OCI-LY3 (cell line): ENCODE data around the gene FOXJ2.
"Not testable (repeated sequence)": the region's sequence is repeated elsewhere in the genome, so short reads cannot be mapped to it uniquely, and the experiment has no call there.

Source experiments
- EZH2phosphoT487 ChIP-seq: fragments of 200-600 bp; shearing (Covaris generic); IDR thresholded peaks from 2 replicates; pipeline ENCODE4 v1.6.1; 2018; ENCODE audit warnings: antibody characterized with exemption, mixed run types, low read depth
- TF ChIP-seq, protein P1 (sequence below): fragments of 200-600, 300-600 bp; sonication (generic); IDR thresholded peaks from 2 replicates; pipeline ENCODE4 v1.5.1; 2014; ENCODE audit warnings: antibody characterized with exemption, low read length, low read depth

DNA sequence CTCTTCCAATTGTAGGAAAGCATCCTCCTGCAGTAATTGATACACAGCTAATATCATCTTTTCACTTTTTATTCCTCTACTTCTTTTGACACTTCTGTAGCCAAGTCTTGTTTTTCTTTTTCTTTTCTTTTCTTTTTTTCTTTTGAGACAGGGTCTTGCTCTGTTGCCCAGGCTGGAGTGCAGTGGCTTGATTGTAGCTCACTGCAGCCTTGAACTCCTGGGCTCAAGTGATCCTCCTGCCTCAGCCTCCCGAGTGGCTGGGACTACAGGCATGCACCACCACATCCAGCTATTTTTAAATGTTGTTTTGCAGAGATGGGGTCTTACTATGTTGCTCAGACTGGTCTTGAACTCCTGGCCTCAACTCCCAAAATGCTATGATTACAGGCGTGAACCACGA, 39.3 kb downstream of the FOXJ2 start:
- TF ChIP-seq, protein P1, sequence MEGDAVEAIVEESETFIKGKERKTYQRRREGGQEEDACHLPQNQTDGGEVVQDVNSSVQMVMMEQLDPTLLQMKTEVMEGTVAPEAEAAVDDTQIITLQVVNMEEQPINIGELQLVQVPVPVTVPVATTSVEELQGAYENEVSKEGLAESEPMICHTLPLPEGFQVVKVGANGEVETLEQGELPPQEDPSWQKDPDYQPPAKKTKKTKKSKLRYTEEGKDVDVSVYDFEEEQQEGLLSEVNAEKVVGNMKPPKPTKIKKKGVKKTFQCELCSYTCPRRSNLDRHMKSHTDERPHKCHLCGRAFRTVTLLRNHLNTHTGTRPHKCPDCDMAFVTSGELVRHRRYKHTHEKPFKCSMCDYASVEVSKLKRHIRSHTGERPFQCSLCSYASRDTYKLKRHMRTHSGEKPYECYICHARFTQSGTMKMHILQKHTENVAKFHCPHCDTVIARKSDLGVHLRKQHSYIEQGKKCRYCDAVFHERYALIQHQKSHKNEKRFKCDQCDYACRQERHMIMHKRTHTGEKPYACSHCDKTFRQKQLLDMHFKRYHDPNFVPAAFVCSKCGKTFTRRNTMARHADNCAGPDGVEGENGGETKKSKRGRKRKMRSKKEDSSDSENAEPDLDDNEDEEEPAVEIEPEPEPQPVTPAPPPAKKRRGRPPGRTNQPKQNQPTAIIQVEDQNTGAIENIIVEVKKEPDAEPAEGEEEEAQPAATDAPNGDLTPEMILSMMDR = not testable (repeated sequence)
- not testable (repeated sequence) for TF ChIP-seq EZH2phosphoT487
